Transverse colon (tissue), 4 donors: ENCODE results near the gene APOA5. TPM values are rescaled to one million over a fixed set of nuclear protein-coding genes. Genes with fewer than 3 reads are reported as not detected.
A peak's percentile ranks its signal among the peaks of the same experiment; 100 is the strongest.

Experiments
- DNase-seq: peaks from one replicate; pipeline ENCODE4 v3.0.0-alpha.2; 2019
- H3K27ac ChIP-seq, 4 donors: fragments of 200-600 bp; sonication (generic); 2 replicates each; pipeline ENCODE4 v1.5.1; 2016 to 2018; ENCODE audit warnings: inconsistent platforms in 4 of 4
- H3K27me3 ChIP-seq: fragments of 200-600 bp; sonication (generic); 2 replicates; pipeline ENCODE4 v1.5.1; 2017; ENCODE audit warnings: inconsistent platforms
- H3K36me3 ChIP-seq, 4 donors: fragments of 200-600 bp; sonication (generic); 2 replicates each; pipeline ENCODE4 v1.5.1; 2017 to 2019; ENCODE audit warnings: inconsistent platforms in 4 of 4
- H3K4me1 ChIP-seq, 4 donors: fragments of 200-600 bp; sonication (generic); 2 replicates each; pipeline ENCODE4 v1.5.1; 2017 to 2020; ENCODE audit warnings: inconsistent platforms in 4 of 4
- H3K4me3 ChIP-seq, 4 donors: fragments of 200-600 bp; sonication (generic); 1 replicate in 1 of 4; 2 replicates in 3 of 4; pipeline versions ENCODE4 v1.5.1 to v1.6.1; 2017 to 2019; ENCODE audit warnings: inconsistent platforms in 4 of 4
- H3K9me3 ChIP-seq, 2 donors: fragments of 200-600 bp; sonication (generic); 2 replicates each; pipeline ENCODE4 v1.5.1; 2017 to 2019; ENCODE audit warnings: inconsistent platforms in 2 of 2
- EP300 ChIP-seq: sonication (generic); formaldehyde crosslinking; IDR thresholded peaks from one replicate; pipeline ENCODE4 v1.6.1; 2017; ENCODE audit warnings: antibody characterized with exemption, low read depth
- POLR2A ChIP-seq: fragments of 450-650 bp; IDR thresholded peaks from one replicate; pipeline ENCODE4 v1.6.1; 2016; ENCODE audit warnings: antibody characterized with exemption, mild to moderate bottlenecking, moderate library complexity
- POLR2AphosphoS5 ChIP-seq, 3 donors: sonication (generic); formaldehyde crosslinking; IDR thresholded peaks; one replicate each; pipeline ENCODE4 v1.6.1; 2016; ENCODE audit warnings: antibody characterized with exemption in 3 of 3
- WGBS, 2 donors: methylation state at CpG; one replicate each; pipeline ENCODE4 v1.1.5; 2018; ENCODE audit warnings: low coverage in 1 of 2; 5-methylcytosine and 5-hydroxymethylcytosine counted together
- in situ Hi-C, 4 donors: fragments of 200-750 bp; cut with MboI; loops; one replicate each; pipeline versions ENCODE4 v1.15.0 to v1.15.1; 2017; ENCODE audit warnings: low sequenced_read_pairs in 3 of 4, low pct_ligation_motif_present in 1 of 4, low pct_unique_long_range_greater_than_20kb in 1 of 4
- intact Hi-C: fragments of 100-400 bp; cut with DNase I; formaldehyde crosslinking; loops from one replicate; pipeline ENCODE4 v1.15.1; 2023; ENCODE audit warnings: low total_unique reads
- total RNA-seq, 4 donors: library from RNA; depleted of rRNA; stranded (reverse); fragments of >200 nt; gene quantifications; one replicate each; pipeline ENCODE4 v1.1.0, GENCODE V29; 2016
- TF ChIP-seq, protein P1 (sequence below), 5 experiments: fragments of 200-600 bp in 3 of 5; fragments of 450-650 bp in 2 of 5; sonication (generic) in 3 of 5; IDR thresholded peaks; 1 replicate in 2 of 5; 2 replicates in 3 of 5; pipeline ENCODE4 v1.5.1; 2016 to 2017; ENCODE audit warnings: antibody characterized with exemption in 5 of 5, inconsistent platforms in 3 of 5, mild to moderate bottlenecking in 2 of 5, moderate library complexity in 1 of 5

Gene APOA5
- total RNA-seq, 4 donors from 2014 or later = not detected

DNA sequence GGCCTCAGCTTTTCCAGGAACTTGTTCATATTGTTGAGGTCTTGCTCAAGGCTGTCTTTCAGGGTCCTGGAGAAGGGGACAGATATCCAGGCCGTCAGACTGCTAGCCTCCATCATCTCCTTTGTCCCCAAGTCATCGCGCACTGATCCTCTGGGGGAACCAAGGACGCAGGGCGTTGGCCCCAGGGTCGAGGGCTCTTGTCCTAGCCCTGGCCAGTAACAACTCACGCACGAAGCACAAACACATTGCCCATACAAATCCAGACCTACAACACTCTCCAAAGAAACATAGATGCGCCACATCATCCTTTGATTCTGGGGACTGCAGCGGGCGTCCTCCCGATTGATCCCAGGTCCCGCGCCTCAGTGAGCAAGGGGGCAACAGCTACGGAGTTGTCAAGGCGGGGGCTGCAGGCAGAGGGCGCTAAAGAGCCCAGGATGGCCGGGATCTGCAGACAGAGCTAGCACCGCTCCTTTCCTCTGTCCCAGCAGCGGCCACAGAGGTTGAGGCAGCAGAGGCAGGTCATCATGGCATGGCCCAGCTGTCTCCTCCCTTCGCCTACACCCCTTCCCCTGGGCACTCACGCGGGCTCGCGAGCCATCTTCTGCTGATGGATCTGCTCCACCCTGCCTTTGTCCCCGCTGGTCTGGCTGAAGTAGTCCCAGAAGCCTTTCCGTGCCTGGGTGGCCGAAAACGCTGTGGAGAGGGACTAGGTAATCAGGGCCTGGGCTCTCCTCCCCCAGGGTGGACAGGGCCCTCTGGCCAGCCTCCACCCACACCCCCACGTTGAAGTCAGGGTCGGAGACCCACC, 472 bp downstream of the APOA5 start:
- 29% methylated on average over 31 of the region's 31 CpGs; no CpG with 5 or more reads in 1 of the 2 donors for WGBS, 2 donors
- H3K27ac ChIP-seq = no peak overlapping the region
- DNase-seq = peak; percentile 84
- H3K9me3 ChIP-seq = no peaks in the 10 kb centered on the region
- peaks cover 6 to 26% (median 23%) of the 10 kb centered on the region in 4 donors for H3K4me1 ChIP-seq
- peaks cover 0 to 2% (median 0%) of the 10 kb centered on the region in 4 donors for H3K36me3 ChIP-seq
- no peak for TF ChIP-seq POLR2A
- TF ChIP-seq, protein P1, sequence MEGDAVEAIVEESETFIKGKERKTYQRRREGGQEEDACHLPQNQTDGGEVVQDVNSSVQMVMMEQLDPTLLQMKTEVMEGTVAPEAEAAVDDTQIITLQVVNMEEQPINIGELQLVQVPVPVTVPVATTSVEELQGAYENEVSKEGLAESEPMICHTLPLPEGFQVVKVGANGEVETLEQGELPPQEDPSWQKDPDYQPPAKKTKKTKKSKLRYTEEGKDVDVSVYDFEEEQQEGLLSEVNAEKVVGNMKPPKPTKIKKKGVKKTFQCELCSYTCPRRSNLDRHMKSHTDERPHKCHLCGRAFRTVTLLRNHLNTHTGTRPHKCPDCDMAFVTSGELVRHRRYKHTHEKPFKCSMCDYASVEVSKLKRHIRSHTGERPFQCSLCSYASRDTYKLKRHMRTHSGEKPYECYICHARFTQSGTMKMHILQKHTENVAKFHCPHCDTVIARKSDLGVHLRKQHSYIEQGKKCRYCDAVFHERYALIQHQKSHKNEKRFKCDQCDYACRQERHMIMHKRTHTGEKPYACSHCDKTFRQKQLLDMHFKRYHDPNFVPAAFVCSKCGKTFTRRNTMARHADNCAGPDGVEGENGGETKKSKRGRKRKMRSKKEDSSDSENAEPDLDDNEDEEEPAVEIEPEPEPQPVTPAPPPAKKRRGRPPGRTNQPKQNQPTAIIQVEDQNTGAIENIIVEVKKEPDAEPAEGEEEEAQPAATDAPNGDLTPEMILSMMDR (IDR thresholded peaks at IDR 0.05) = peak; percentile 91 to 94 (median 92)
- no peaks in the 10 kb centered on the region for H3K27me3 ChIP-seq
- H3K4me3 ChIP-seq = no peak overlapping the region
- in situ Hi-C loops (loop anchor here (10.0 to 25.0 kb wide), 2 partner anchors 314 to 321 kb away; no protein-coding TSS in a partner anchor), intact Hi-C loops (loop anchor here (5.0 kb wide), 1 partner anchor 41 kb away; no protein-coding TSS in a partner anchor)

DNA sequence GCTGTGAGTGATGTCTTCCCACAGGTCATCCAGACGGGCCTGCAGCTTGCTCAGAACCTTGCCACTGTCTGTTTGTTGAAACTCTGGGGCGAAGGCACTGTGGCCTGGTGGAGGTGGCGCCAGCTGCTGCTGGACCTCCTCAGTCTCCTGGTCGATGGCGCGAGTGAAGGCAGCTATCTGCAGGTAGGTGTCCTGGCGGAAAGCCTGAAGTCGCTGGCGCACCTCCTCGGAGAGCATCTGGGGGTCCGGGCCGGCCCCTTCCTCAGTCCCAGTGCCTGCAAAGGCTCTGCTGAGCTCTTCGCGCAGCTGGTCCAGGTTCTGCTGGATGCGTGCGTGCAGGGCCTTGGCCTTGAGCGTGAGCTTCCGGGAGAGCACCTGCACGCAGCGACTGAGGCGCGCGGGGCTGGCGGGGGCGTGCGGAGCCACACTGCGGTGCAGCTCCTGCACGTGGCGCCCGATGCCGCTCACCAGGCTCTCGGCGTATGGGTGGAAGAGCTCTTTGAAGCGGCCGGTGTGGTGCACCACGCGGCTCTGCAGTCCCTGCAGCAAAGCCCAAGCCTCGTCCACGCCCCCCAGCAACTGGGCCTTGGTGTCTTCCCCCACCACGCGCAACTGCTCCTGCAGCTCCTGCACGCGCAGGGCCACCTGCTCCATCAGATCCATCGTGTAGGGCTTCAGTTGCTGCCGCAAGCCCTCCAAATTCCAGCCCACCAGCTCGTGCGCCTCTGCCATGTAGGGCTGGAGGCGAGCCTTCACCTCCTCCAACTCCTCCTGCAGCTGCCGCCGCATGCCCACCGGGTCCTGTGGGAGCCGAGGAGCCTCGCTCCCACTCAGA, 1.3 kb downstream of the APOA5 start:
- intact Hi-C loops (loop anchor here (5.0 kb wide), 1 partner anchor 42 kb away; no protein-coding TSS in a partner anchor), in situ Hi-C loops (loop anchor here (10.0 to 25.0 kb wide), 2 partner anchors 314 to 322 kb away; no protein-coding TSS in a partner anchor)
- peaks cover 6 to 27% (median 23%) of the 10 kb centered on the region in 4 donors for H3K4me1 ChIP-seq
- H3K9me3 ChIP-seq = no peaks in the 10 kb centered on the region
- no peak overlapping the region for H3K27ac ChIP-seq
- TF ChIP-seq POLR2AphosphoS5 (IDR thresholded peaks at IDR 0.05) (no peak), POLR2A (no peak), EP300 (no peak)
- TF ChIP-seq, protein P1 (IDR thresholded peaks at IDR 0.05) = no peak
- whole genome bisulfite sequencing, 2 donors = 94% methylated on average over 39 of the region's 53 CpGs; no CpG with 5 or more reads in 1 of the 2 donors
- DNase-seq = no peak
- H3K27me3 ChIP-seq = no peaks in the 10 kb centered on the region
- no peak overlapping the region for H3K4me3 ChIP-seq
- peaks cover 0 to 10% (median 1%) of the 10 kb centered on the region in 4 donors for H3K36me3 ChIP-seq

DNA sequence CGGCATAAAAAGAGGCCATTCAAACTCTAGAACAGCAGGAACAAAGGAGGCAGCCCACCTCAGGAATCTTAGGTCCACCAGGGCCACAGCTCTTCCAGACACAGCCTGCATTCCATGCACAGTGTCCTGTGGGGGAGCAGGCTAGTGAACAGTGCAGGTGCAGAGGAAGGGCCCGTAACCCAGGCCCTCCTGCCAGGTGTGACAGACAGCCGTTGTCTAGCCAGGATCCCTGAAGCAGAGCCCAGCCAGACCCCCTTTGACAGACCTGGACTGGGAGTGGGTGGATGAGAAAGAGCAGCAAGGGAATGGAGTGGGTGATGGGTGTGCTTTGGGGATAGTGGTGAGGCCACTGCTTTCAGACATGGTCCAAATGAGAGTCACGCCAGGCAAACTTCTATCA, 2.7 kb downstream of the APOA5 start:
- in situ Hi-C loops = loop anchor here in 2 of 4 donors (25.0 kb wide), 1 partner anchor 323 kb away; no protein-coding TSS in a partner anchor
- intact Hi-C loops = no loop called here
- WGBS, 2 donors = 85% methylated on average over 4 of the region's 4 CpGs; no CpG with 5 or more reads in 1 of the 2 donors

More for the DNA sequence above, 2.7 kb downstream of the APOA5 start:
- no peak overlapping the region for H3K27ac ChIP-seq
- H3K9me3 ChIP-seq = no peaks in the 10 kb centered on the region
- H3K4me3 ChIP-seq = no peak overlapping the region
- TF ChIP-seq, protein P1 (IDR thresholded peaks at IDR 0.05) = no peak
- TF ChIP-seq POLR2A (no peak), EP300 (no peak), POLR2AphosphoS5 (IDR thresholded peaks at IDR 0.05) (no peak)
- H3K27me3 ChIP-seq = no peaks in the 10 kb centered on the region
- no peak for DNase-seq
- H3K4me1 ChIP-seq = peaks cover 6 to 27% (median 23%) of the 10 kb centered on the region in 4 donors
- peaks cover 0 to 25% (median 8%) of the 10 kb centered on the region in 4 donors for H3K36me3 ChIP-seq
